Measurements from ENCODE around the gene CFTR. TPM values are rescaled to one million over a fixed set of nuclear protein-coding genes. Genes with fewer than 3 reads are reported as not detected.

The CFTR gene
- total and polyA plus RNA-seq, 7 experiments from 2014 or later, result not detected

DNA sequence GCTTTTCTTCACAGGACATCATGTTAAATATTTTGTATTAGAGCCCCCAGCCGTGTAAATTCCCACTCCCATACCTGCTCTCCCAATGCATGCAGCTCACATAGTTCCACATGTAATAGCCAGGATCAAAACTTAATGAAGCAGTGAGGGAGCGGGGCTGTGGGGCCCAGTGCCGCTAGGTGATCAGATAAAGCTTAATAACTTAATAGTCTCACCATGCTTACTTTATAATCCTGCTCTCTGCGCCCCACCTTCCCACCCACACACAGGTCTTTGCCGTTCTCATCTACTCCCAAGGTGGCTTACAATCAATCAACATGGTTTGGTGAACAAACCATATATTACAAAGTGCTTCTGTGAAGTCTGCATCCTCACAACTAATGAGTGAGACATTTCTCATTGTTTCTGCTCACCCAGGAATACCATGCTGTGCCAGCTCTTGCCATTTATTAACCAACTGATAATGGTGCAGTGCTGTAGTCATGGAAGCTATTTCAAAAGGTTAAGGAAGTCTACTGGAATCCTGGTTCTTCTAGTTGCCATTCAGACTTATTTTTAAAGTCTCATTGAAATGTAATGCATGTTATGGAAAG, 237.0 kb downstream of the CFTR start:
- ChIA-PET POLR2A (no interaction called here), CTCF (no interaction called here)
- no peaks in the 10 kb centered on the region for H3K4me1 ChIP-seq (ENCODE audit: control insufficient read depth in 2 of 2, insufficient read depth in 2 of 2, low read length in 2 of 2)
- Mint-ChIP-seq H3K36me3 (no peaks in the 10 kb centered on the region), H3K4me1 (peaks cover 0 to 3% (median 0%) of the 10 kb centered on the region in 7 donors), H3K4me3 (no peak overlapping the region), H3K9me3 (peaks cover 0 to 3% (median 0%) of the 10 kb centered on the region in 11 donors), H3K27ac (no peak overlapping the region), H3K27me3 (peaks cover 0 to 9% (median 7%) of the 10 kb centered on the region in 5 donors)
- no peaks in the 10 kb centered on the region for H3K27me3 ChIP-seq (ENCODE audit: control insufficient read depth in 2 of 2, insufficient read depth in 2 of 2, low read length in 2 of 2)
- no peaks in the 10 kb centered on the region for H3K36me3 ChIP-seq (ENCODE audit: control insufficient read depth in 2 of 3, insufficient read depth in 3 of 3, low read length in 3 of 3)
- H3K27ac ChIP-seq (ENCODE audit: low read depth, low read length), result no peak overlapping the region
- no peak for DNase-seq
- no peaks in the 10 kb centered on the region for H3K9me3 ChIP-seq (ENCODE audit: control insufficient read depth in 2 of 3, low read length in 3 of 3)
- no peak overlapping the region for H3K4me3 ChIP-seq (ENCODE audit: low read length)
- ATAC-seq, result no peak
- intact Hi-C loops (cut with micrococcal nuclease), result loop anchor here in 1 of 2 donors (1.0 to 5.0 kb wide), 3 partner anchors 258 to 504 kb away; no protein-coding TSS in a partner anchor

DNA sequence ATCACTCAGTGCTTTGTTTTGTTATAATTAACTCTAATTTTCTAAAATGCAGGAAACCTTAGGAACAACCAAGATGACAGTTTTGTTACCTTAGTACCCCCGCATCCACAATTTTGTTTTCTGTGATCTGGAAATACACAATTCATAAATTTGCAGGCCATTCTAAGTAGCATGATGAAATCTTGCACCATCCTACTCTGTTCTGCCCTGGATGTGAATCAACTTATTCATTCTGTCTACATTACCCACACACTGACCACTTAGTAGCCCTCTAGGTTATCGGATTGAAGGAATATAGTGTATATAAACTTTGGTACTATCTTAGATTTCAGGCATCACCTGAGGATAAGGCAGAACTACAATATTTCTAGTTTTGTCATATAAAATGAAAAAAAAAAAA, 237.5 kb downstream of the CFTR start:
- H3K36me3 Mint-ChIP-seq, result no peaks in the 10 kb centered on the region
- DNase-seq, result no peak
- intact Hi-C loops (cut with micrococcal nuclease), result loop anchor here in 1 of 2 donors (2.0 to 5.0 kb wide), 2 partner anchors 320 to 505 kb away; no protein-coding TSS in a partner anchor
- Histone ChIP-seq H3K36me3 (ENCODE audit: control insufficient read depth in 2 of 3, insufficient read depth in 3 of 3, low read length in 3 of 3) (no peaks in the 10 kb centered on the region), H3K4me3 (ENCODE audit: low read length) (no peak overlapping the region), H3K9me3 (ENCODE audit: control insufficient read depth in 2 of 3, low read length in 3 of 3) (no peaks in the 10 kb centered on the region), H3K27ac (ENCODE audit: low read depth, low read length) (no peak overlapping the region), H3K4me1 (ENCODE audit: control insufficient read depth in 2 of 2, insufficient read depth in 2 of 2, low read length in 2 of 2) (no peaks in the 10 kb centered on the region), H3K27me3 (ENCODE audit: control insufficient read depth in 2 of 2, insufficient read depth in 2 of 2, low read length in 2 of 2) (no peaks in the 10 kb centered on the region)
- CTCF ChIA-PET, result no interaction called here
- peaks cover 0 to 3% (median 0%) of the 10 kb centered on the region in 11 donors for H3K9me3 Mint-ChIP-seq
- no peak overlapping the region for H3K4me3 Mint-ChIP-seq
- ATAC-seq, result no peak
- H3K27ac Mint-ChIP-seq, result no peak overlapping the region
- H3K27me3 Mint-ChIP-seq, result peaks cover 0 to 9% (median 7%) of the 10 kb centered on the region in 5 donors
- no peaks in the 10 kb centered on the region for H3K4me1 Mint-ChIP-seq
- POLR2A ChIA-PET, result interaction anchor here (0.5 kb wide), 1 partner anchor 221 kb away, joined by 3 read pairs; no protein-coding TSS in a partner anchor

Other genes starting within 250 kb of the CFTR start
- gene WNT2, start 157.0 kb upstream of the CFTR start, total RNA-seq, result not detected
- gene WNT2, start 157.0 kb upstream of the CFTR start, polyA plus RNA-seq, result not detected
- gene ASZ1, start 52.5 kb upstream of the CFTR start, total RNA-seq, result not detected
- not detected for gene ASZ1, start 52.5 kb upstream of the CFTR start, polyA plus RNA-seq

Measured in naive thymus-derived CD4-positive, alpha-beta T cell (primary cell).